ENCODE results near the gene CTNNBIP1.

DNA sequence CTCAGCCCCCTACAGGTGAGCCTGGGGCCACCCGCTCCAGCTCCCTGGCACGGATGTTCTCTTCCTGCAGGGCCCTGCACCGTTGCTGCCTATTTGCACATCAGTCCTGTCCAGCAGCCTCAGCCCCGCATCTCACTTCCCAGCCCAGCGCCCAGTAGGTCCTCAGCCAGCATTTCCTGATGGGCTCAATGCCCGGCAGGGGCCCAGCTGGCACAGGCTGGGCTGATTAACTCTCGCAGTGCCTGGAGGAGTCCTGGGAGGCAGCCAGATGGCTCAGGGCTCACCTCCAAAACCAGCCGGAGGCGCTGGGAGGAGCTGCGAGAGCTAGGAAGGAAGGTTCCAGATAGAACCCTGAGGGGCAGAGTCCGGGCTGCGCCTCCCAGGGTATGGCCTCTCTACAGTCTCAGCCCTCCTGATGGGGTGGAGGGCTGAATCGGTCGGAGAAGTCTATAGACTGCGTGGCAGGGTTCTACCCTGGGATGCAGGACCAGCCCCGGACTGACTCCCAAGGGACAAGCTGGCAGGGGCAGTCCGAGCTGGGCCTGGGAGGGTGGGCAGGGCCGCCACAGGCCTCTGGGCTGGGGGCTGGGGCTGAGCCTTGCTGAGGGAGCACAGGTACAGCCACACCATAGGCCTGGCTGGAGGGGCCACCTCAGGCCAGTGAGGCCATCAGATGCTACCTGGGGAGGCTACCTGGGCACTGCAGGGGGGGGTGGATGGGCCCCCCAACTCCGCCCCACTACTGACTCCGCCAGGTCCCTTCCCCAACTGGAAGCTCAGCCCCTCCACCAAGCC, 67.1 kb downstream of the CTNNBIP1 start:
- TF ChIP-seq POLR2A (IDR thresholded peaks at IDR 0.05; ENCODE audit: low read depth, low read length) = no peak
- TF ChIP-seq, protein P1, sequence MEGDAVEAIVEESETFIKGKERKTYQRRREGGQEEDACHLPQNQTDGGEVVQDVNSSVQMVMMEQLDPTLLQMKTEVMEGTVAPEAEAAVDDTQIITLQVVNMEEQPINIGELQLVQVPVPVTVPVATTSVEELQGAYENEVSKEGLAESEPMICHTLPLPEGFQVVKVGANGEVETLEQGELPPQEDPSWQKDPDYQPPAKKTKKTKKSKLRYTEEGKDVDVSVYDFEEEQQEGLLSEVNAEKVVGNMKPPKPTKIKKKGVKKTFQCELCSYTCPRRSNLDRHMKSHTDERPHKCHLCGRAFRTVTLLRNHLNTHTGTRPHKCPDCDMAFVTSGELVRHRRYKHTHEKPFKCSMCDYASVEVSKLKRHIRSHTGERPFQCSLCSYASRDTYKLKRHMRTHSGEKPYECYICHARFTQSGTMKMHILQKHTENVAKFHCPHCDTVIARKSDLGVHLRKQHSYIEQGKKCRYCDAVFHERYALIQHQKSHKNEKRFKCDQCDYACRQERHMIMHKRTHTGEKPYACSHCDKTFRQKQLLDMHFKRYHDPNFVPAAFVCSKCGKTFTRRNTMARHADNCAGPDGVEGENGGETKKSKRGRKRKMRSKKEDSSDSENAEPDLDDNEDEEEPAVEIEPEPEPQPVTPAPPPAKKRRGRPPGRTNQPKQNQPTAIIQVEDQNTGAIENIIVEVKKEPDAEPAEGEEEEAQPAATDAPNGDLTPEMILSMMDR (IDR thresholded peaks at IDR 0.05; ENCODE audit: extremely low read depth in 1 of 2, insufficient read depth in 1 of 2, low read depth in 1 of 2, low read length in 2 of 2) = no peak
